Adipose tissue (tissue), 3 donors: ENCODE measurements around the gene DAP3. TPM values are rescaled to one million over a fixed set of nuclear protein-coding genes. Genes with fewer than 3 reads are reported as not detected.
A peak's percentile ranks its signal among the peaks of the same experiment; 100 is the strongest.
"Not testable (repeated sequence)": the region's sequence is repeated elsewhere in the genome, so short reads cannot be mapped to it uniquely, and the experiment has no call there.

Experiments used
- H3K27ac ChIP-seq: one replicate; pipeline ENCODE4 v1.5.1; 2013; ENCODE audit warnings: low read depth, low read length
- WGBS, 3 donors: extraction: QIAGEN DNeasy Blood & Tissue Kit; methylation state at CpG; one replicate each; pipeline ENCODE4 v1.1.7; 2013; 5-methylcytosine and 5-hydroxymethylcytosine counted together
- polyA plus RNA-seq, 3 donors: library from polyadenylated mRNA; stranded (reverse); fragments of 200-250 nt; gene quantifications; one replicate each; pipeline ENCODE4 v1.2.3, GENCODE V29; 2013
- donor health status: healthy with polysubstance abuse.
- donor health status: Bipolar disorder and iron deficiency.
- donor health status: healthy.

DAP3 gene
- polyA plus RNA-seq, 3 donors, result 47.6 to 83.3 (median 83.2) TPM

DNA sequence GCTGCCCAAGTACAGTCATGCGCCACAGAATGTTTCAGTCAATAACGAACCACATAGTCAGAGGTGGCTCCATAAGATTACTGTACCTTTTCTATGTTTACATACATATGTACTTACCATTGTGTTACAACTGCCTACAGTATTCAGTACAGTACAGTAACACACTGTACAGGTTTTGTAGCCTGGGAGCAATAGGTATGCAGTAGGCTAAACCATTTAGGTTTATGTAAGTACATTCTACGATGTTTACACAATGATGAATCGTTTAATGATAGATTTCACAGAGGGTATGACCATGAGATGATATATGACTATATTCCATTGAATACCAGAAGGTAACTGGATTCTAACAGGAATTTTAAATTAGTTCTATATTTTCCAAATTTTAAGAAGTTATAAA is 10.9 kb upstream of the DAP3 start:
- 79 to 96% (median 90%) methylated on average over 4 of the region's 4 CpGs for WGBS, 3 donors
- H3K27ac ChIP-seq, result no peak overlapping the region

DNA sequence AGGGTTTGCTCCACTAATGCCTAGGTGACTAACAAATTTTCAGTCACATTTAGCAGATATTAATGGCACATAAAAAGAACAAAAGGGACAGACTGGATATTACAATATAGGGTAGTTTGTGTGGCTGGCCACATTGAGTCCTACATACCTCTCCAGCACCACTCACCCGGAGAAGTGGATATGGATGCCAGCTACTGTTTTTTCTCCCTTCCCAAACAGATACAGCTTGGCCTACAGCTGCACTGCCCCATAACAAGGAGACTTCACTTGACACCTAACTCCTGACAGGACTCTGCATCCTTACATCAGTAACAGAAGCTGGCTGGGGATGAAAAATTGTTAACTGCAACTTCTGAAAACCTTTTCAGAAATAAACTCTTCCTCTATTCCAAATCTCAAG is 9.9 kb upstream of the DAP3 start:
- 85 to 94% (median 91%) methylated on average over 1 of the region's 1 CpG for WGBS, 3 donors
- H3K27ac ChIP-seq, result not testable (repeated sequence)

DNA sequence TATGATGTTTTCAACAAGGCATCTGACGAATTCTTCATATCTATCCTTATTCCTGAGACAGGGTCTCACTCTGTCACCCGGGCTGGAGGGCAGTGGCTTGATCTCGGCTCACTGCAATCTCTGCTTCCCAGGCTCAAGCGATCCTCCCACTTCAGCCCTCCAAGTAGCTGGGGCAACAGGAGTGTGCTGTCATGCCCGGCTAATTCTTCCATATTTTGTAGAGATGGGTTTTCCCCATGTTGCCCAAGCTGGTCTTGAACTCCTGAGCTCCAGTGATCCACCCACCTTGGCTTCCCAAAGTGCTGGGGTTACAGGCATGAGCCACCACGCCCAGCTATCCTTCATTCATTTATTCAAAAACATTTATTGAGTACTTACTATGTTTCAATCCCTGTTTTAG is 8.4 kb upstream of the DAP3 start:
- 90 to 96% (median 94%) methylated on average over 6 of the region's 6 CpGs for WGBS, 3 donors
- no peak overlapping the region for H3K27ac ChIP-seq

DNA sequence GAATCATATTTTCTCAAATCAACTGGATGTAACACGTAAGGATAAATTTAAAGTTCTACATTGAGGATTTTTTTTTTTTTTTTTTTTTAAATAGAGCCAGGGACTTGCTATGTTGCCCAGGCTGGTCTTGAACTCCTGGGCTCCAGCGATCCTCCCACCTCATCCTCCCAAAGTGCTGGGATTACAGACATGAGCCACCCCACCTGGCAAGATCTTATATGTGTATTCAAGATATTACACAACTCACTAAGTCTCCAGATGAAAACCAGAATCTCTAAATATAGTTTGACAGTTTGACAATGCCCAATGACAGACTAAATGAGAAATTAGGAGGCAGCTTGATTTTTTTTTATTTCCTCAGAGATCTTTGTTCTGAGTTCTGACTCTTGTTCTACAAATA is 7.1 kb upstream of the DAP3 start:
- WGBS, 3 donors, result 87 to 92% (median 92%) methylated on average over 2 of the region's 2 CpGs
- no peak overlapping the region for H3K27ac ChIP-seq

DNA sequence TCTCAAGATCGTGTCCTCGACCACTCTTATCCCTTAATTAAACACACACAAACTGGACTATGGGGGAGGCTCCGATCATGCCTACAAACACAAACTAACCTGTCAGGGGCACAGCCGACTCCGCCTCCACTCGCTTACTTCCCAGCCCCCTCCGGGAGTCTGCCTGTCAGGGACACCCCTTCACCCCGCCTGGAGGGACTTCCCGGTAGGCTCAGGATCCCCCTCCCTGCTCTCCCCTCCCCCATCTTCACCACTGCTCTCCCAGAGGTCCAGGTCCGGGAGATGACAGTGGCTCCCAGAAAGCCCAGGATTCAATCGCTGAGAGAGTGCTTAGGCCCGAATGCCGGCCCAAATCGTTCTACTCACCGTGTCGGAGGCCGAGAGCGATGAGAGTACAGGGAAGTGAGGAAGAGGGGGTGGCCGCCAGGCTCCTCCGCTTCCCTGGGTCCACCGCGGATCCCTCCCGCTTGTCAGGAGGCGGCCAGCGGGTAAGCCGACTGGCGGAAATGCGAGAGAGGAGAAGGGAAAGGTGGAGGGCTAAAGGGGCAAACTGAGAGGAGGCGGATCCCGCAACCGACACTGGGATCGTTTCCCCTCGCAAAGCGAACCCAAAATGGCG is 1.1 kb upstream of the DAP3 start:
- H3K27ac ChIP-seq, result peak overlapping the region; percentile 97
- 0 to 1% (median 0%) methylated on average over 25 to 28 of the region's 35 CpGs for WGBS, 3 donors

DNA sequence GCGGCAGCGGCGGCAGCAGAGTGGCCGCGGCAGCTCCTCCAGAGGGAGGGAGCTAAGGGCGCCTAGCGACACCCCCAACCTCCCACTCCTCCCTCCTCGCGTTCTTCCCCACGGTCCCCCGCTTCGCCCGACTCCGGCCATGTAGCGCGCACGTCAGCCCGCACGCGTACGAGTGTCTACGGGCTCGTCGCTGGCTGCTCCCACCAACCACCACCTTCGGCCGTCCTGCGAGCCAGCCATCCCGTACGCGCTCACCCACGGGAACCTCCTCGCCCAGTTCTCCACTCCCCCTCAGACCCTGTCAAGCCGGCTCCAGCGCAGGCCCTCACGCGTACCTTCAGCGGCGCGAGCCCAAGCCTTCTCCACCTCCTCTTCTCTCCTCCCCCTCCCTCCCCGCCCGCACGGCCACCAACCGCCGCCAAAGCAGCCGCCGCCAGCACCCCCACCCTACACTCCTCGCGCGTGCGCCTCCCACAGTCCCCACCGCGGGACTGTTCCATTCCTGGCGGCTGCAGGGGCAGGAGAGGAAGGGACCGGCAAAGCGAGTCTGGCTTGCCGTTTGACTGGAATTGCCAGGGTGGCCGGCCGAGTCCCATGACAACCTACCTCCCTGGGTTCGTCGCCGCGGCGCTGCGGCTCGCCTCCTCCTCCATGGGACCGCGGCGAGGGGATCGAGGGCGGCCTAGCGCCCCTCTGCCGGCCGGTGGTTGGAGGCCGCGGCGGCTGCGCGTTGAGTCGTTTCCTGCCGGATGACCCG is 389 bp upstream of the DAP3 start, which contains the start of gene YY1AP1:
Gene YY1AP1, minus strand, starts transcription at position 451 of the 757 bp plus-strand sequence. CDS start 8,338 bp downstream, outside the sequence.
- 0 to 1% (median 1%) methylated on average over 67 to 81 of the region's 81 CpGs for WGBS, 3 donors
- H3K27ac ChIP-seq, result peak within 1 kb of the TSS; percentile 97

DNA sequence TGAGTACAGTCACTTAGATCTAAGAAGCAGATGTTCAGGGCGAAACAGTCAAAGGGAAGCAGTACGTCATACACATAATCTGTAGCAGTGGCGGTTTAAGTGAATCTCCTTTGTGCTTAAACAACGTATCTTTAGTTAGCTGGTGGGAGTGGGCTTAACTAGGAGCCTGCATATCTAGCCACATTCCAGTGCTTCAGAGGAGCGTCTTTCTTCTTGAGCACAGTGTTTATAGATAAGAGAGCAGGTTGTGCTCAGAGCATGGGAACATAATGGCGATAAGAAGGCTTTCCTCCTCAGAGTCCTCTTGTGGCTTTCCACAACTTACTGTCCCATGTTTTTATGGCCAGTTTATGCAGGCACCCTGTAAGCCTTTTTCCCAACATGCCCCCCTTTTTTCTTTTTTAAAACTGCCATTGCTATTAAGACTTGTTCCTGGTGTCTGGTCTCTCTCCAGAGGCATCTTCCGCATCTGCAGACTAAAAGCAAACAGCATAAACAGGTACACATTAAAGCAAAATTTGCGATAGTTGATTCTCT is 3.2 kb downstream of the DAP3 start:
- no peak overlapping the region for H3K27ac ChIP-seq
- 93 to 97% (median 95%) methylated on average over 8 of the region's 8 CpGs for WGBS, 3 donors

DNA sequence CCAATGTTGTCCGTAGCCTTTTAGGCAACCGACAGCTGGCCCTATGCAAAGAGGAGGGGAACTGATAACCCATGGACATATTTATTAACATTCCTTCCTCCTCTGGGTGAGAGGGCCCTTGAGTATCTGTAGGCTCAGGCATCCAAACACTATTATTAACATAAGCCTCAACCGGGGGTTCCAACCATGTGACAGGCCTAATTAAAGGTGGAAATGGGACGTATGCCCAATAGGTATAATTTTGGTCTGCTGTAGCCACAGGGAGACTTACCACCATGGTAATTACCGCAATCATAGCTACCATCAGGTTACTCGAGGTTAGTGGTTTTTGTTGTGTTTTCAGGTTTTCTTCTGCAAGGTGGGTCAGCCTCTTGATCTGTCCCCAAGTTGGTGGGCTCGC is 5.3 kb downstream of the DAP3 start:
- H3K27ac ChIP-seq, result no peak overlapping the region
- WGBS, 3 donors, result 87 to 88% (median 88%) methylated on average over 7 of the region's 7 CpGs

DNA sequence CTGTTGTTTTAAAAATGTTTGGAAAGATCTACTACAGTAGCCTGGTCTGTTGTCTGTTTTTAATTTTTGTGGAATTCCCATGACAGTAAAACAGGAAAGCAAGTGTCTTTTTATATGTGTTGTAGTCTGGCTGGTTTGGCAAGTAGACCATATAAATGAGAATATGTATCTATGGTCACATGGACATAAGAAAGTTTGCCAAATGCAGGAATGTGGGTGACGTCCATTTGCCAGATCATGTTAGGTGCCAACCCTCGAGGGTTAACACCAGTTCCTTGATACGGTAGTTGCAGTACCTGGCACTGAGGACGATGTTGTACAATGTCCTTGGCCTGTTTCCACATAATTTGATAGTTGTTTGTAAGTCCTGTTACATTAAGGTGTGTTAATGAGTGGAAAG is 6.2 kb downstream of the DAP3 start:
- 12 to 37% (median 23%) methylated on average over 4 of the region's 4 CpGs for WGBS, 3 donors
- H3K27ac ChIP-seq, result no peak overlapping the region

DNA sequence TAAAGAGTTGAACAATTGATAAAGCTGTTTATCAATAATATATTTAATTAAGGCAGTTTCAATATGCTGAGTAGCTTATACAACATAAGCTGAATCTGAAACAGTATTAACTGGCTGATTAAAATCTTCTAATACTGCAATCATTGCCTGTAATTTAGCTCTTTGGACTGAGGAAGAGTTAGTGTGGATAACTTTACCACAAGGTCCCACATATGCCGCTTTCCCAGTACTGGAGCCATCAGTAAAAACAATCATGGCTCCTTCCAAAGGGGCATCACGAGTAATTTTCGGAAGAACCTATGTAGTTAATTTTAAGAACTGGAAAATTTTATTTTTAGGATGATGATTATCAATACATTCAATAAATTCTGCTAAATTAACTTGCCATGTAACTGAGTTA is 6.7 kb downstream of the DAP3 start:
- 53 to 98% (median 97%) methylated on average over 3 of the region's 3 CpGs for WGBS, 3 donors
- H3K27ac ChIP-seq, result no peak overlapping the region

DNA sequence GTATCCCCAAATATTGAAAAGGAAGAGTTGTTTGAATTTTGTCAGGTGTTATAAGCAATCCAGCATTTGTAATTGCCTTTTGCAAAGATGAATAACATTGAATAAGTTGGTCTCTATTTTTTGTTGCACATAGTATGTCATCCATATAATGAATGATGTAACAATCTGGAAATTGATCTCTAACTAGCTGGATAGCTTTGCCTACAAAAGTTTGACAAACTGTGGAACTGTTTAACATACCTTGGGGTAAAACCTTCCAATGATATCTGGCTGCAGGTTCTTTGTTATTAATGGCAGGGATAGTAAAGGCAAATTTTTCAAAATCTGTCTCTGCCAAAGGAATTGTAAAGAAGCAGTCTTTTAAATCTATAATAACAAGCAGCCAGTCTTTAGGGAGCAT is 7.6 kb downstream of the DAP3 start:
- H3K27ac ChIP-seq, result no peak overlapping the region

DNA sequence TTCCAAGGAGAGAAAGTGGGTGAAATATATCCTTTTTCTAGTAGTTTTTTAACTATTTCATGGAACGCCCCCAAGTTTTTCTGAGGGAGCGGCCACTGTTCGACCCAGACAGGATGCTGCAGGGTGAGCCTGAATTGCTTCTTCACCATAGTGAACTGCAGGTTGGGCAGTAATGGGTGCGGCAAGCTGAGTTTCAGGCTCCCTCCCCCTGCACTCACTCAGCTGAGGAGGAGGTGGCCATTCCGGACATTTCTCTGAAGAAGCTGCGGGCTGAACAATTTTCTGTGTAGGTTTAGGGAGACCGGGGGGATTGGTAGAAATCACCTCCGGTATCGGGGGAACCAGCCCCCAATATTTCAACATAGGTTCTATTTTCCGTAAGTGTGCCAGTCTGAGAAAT is 8.2 kb downstream of the DAP3 start:
- H3K27ac ChIP-seq, result no peak overlapping the region
- WGBS, 3 donors, result 92 to 97% (median 97%) methylated on average over 10 of the region's 10 CpGs

DNA sequence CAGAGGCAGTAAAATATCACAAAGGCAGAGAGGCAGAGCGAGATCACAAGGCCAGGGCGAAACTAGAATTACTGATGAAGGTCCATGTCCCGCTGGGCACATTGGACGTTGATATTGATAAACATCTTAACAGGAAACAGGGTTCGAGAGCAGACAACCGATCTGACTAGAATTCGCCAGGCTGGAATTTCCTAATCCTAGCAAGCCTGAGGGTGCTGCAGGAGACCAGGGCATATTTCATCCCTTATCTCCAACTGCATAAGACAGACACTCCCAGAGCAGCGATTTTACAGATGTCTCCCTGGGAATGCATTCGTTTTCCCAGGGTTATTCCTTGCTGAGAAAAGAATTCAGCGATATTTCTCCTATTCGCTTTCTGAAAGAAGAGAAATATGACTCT is 8.7 kb downstream of the DAP3 start:
- 86 to 92% (median 89%) methylated on average over 11 of the region's 11 CpGs for WGBS, 3 donors

DNA sequence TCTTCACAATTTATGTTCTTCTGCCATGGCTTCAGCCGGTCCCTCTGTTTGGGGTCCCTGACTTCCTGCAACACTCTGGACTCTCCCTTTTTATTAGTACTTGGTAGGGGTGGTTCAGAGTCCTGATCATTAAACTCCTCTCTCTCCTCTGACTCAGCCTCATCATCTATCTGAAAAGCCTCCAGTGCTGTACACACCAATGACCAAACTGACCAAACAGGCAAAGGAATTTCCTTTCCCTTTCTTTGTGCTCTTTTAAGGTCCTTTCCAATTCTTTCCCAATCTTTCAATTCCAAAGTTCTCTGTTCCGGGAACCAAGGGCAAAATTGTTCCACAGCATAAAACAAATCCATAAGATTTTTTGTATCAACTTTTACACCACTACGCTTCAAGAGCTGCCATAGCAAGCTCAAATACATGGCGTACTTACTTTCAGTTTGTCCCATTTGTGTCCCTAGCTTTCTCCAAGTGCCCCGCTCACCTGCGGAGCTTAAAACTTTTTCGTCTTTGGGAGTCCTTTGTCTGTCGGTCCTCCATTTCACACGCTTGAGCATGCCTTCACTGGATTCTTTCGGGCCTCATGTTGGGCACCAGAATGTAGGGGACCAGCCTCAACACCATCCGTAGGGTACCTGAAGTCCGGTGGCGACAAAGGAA is 9.6 kb downstream of the DAP3 start:
- 92 to 96% (median 96%) methylated on average over 13 of the region's 13 CpGs for WGBS, 3 donors
- no peak overlapping the region for H3K27ac ChIP-seq

More for the DNA sequence above, 8.7 kb downstream of the DAP3 start:
- H3K27ac ChIP-seq, result not testable (repeated sequence)

DNA sequence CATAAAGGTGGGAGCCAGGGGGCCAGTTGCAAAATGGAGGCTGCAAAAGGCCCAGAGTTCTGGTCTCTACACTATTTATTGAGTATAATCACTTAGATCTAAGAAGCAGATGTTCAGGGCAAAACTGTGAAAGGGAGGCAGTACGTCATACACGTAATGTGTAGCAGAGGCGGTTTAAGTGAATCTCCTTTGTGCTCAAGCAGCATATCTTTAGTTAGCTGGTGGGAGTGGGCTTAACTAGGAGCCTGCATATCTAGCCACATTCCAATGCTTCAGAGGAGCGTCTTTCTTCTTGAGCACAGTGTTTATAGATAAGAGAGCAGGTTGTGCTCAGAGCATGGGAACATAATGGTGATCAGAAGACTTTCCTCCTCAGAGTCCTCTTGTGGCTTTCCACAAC is 10.2 kb downstream of the DAP3 start:
- H3K27ac ChIP-seq, result not testable (repeated sequence)
- 78 to 91% (median 86%) methylated on average over 4 of the region's 4 CpGs for WGBS, 3 donors

DNA sequence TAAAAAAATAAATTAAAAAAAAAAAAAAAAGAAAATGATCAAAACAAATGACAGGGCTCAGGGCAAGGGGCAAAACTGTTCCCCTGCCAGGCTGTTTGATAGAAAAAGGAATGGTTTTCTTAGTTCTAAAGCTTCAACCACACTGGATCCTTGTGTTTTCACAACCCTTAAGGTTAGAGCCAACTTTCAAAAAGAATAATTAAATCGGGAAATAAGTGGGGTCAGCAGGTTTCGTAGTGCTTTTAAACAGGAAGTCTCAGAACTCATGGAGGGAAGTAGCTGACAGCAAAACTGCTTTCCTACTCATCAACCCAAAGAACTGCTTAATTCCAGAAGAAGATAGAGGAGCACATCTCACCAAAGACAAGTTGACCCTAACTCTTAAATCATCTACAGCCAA is 12.8 kb downstream of the DAP3 start:
- not testable (repeated sequence) for H3K27ac ChIP-seq
- 29 to 51% (median 36%) methylated on average over 2 of the region's 2 CpGs for WGBS, 3 donors

DNA sequence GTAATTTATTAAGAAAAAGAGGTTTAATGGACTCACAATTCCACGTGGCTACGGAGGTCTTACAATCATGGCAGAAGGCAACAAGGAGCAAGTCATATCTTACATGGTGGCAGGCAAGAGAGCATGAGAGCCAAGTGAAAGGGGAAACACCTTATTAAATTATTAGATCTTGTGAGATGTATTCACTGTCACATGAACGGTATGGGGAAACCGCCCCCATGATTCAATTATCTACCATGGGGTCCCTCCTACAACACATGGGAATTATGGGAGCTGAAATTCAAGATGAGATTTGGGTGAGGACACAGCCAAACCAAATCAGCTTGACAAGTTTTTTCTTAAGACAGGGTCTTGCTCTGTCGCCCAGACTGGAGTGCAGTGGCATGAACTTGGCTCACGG is 14.3 kb downstream of the DAP3 start:
- H3K27ac ChIP-seq, result no peak overlapping the region
- WGBS, 3 donors, result 91 to 94% (median 93%) methylated on average over 6 of the region's 6 CpGs

DNA sequence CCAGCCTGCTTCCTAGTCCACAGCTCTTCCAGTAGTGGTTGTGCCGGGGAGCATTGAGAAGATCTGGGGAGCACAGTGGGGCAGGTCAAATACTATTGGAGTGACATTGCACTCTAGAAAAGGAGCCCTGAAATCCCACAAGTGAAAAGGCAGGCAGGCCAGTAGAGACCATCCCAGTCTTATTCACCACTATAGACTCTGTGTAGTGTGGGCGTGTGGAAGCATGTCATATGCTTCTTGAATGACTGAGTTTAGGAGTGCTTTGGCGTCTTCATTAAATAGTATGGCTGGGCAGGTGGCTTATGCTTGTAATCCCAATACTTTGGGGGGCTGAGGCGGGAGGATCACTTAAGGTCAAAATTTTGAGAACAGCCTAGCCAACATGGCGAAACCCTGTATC is 15.5 kb downstream of the DAP3 start:
- 94 to 98% (median 95%) methylated on average over 4 to 5 of the region's 5 CpGs for WGBS, 3 donors
- not testable (repeated sequence) for H3K27ac ChIP-seq

DNA sequence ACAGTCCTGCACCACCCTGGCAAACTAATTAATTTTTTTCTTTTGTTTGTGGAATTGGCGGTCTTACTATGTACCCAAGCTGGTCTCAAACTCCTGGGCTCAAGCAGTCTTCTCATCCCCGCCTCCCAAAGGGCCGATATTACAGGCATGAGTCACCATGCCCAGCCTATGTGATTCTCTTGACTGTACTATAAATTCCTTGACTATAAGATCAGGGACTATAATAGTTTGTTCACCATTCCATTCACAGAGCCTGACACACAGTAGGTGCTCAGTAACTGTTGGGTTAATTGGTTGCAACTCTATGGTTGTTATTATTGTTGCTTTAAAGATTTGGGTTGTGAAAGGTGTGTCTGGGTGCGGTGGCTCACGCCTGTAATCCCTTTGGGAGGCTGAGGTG is 17.2 kb downstream of the DAP3 start:
- H3K27ac ChIP-seq, result no peak overlapping the region
- 95 to 96% (median 96%) methylated on average over 5 of the region's 5 CpGs for WGBS, 3 donors
